ENCODE data around the gene MDGA2. TPM values are rescaled to one million over a fixed set of nuclear protein-coding genes. Genes with fewer than 3 reads are reported as not detected.

MDGA2 gene
- total RNA-seq, 2 donors from 2014 or later, result 0.82 to 8.8 TPM

DNA sequence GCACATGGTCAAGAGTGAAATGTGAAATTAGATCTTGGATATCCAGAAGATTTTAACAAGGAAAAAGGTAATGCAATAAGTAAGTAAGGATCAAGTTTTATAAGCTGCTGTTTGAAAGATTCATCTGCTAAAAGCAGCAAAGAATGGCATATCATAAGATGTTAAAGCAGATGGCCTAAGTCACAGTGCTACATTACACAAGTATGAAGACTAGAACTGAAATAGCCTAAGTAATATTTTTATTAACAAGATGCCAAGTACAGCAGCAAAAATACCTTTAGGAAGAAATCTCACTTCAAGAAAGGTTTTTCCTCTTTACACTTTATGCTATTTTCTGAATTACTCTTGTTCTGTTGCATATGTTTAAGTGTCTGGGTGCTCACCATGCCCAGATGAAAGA, 414.1 kb downstream of the MDGA2 start:
- Mint-ChIP-seq H3K36me3 (ENCODE audit: low read depth) (no peaks in the 10 kb centered on the region), H3K4me1 (peaks cover 2% of the 10 kb centered on the region), H3K9me3 (no peaks in the 10 kb centered on the region), H3K27me3 (ENCODE audit: insufficient read depth) (no peaks in the 10 kb centered on the region), H3K27ac (no peak overlapping the region), H3K4me3 (no peak overlapping the region)
- no peaks in the 10 kb centered on the region for H3K27me3 ChIP-seq (ENCODE audit: control insufficient read depth, insufficient read depth, low read length, poor library complexity, severe bottlenecking)
- DNase-seq, result no peak
- H3K4me3 ChIP-seq (ENCODE audit: low read length), result no peak overlapping the region
- no peaks in the 10 kb centered on the region for H3K9me3 ChIP-seq (ENCODE audit: control insufficient read depth, low read length)
- H3K27ac ChIP-seq (ENCODE audit: low read depth, low read length), result no peak overlapping the region
- no peaks in the 10 kb centered on the region for H3K36me3 ChIP-seq (ENCODE audit: control insufficient read depth, insufficient read depth, low read length)
- TF ChIP-seq CTCF (conservative IDR thresholded peaks at IDR 0.05), result no peak
- H3K9ac ChIP-seq (ENCODE audit: extremely low read depth, low read length, poor library complexity, severe bottlenecking), result no peak overlapping the region
- no peaks in the 10 kb centered on the region for H3K4me1 ChIP-seq (ENCODE audit: control insufficient read depth, insufficient read depth, low read length)

GRCh38 chr14:47259796-47260195, 415.6 kb downstream of the MDGA2 start:
- no peak for TF ChIP-seq CTCF (conservative IDR thresholded peaks at IDR 0.05)
- Histone ChIP-seq H3K9me3 (ENCODE audit: control insufficient read depth, low read length) (no peaks in the 10 kb centered on the region), H3K4me1 (ENCODE audit: control insufficient read depth, insufficient read depth, low read length) (no peaks in the 10 kb centered on the region), H3K36me3 (ENCODE audit: control insufficient read depth, insufficient read depth, low read length) (no peaks in the 10 kb centered on the region), H3K4me3 (ENCODE audit: low read length) (no peak overlapping the region), H3K9ac (ENCODE audit: extremely low read depth, low read length, poor library complexity, severe bottlenecking) (no peak overlapping the region), H3K27me3 (ENCODE audit: control insufficient read depth, insufficient read depth, low read length, poor library complexity, severe bottlenecking) (no peaks in the 10 kb centered on the region), H3K27ac (ENCODE audit: low read depth, low read length) (no peak overlapping the region)
- WGBS, 2 experiments (ENCODE audit: insufficient coverage in 1 of 2, insufficient read length in 1 of 2), result 82 to 83% methylated on average over 1 to 2 of the region's 2 CpGs
- H3K4me1 Mint-ChIP-seq, result peaks cover 2% of the 10 kb centered on the region
- peaks cover 4% of the 10 kb centered on the region for H3K9me3 Mint-ChIP-seq
- no peaks in the 10 kb centered on the region for H3K27me3 Mint-ChIP-seq (ENCODE audit: insufficient read depth)
- no peak for DNase-seq
- no peak overlapping the region for H3K4me3 Mint-ChIP-seq
- no peak overlapping the region for H3K27ac Mint-ChIP-seq
- H3K36me3 Mint-ChIP-seq (ENCODE audit: low read depth), result no peaks in the 10 kb centered on the region

- no peaks in the 10 kb centered on the region for H3K27me3 Mint-ChIP-seq (ENCODE audit: insufficient read depth)
- no peak overlapping the region for H3K27ac Mint-ChIP-seq
These were observed 418.4 kb downstream of the MDGA2 start for GRCh38 chr14:47257013-47257412.

More at GRCh38 chr14:47257013-47257412, 418.4 kb downstream of the MDGA2 start:
- H3K27me3 ChIP-seq (ENCODE audit: control insufficient read depth, insufficient read depth, low read length, poor library complexity, severe bottlenecking), result no peaks in the 10 kb centered on the region
- TF ChIP-seq CTCF (conservative IDR thresholded peaks at IDR 0.05), result no peak
- H3K27ac ChIP-seq (ENCODE audit: low read depth, low read length), result no peak overlapping the region
- no peaks in the 10 kb centered on the region for H3K4me1 ChIP-seq (ENCODE audit: control insufficient read depth, insufficient read depth, low read length)
- H3K4me3 Mint-ChIP-seq, result no peak overlapping the region
- H3K9me3 ChIP-seq (ENCODE audit: control insufficient read depth, low read length), result peaks cover 12% of the 10 kb centered on the region
- 80 to 93% methylated on average over 2 of the region's 2 CpGs for WGBS, 2 experiments (ENCODE audit: insufficient coverage in 1 of 2, insufficient read length in 1 of 2)
- no peak overlapping the region for H3K9ac ChIP-seq (ENCODE audit: extremely low read depth, low read length, poor library complexity, severe bottlenecking)
- peaks cover 18% of the 10 kb centered on the region for H3K9me3 Mint-ChIP-seq
- peaks cover 4% of the 10 kb centered on the region for H3K36me3 Mint-ChIP-seq (ENCODE audit: low read depth)
- no peak overlapping the region for H3K4me3 ChIP-seq (ENCODE audit: low read length)
- H3K36me3 ChIP-seq (ENCODE audit: control insufficient read depth, insufficient read depth, low read length), result no peaks in the 10 kb centered on the region
- peaks cover 2% of the 10 kb centered on the region for H3K4me1 Mint-ChIP-seq
- no peak for DNase-seq
